Central memory CD8-positive, alpha-beta T cell (primary cell): ENCODE measurements around the gene KPTN.
A peak's percentile ranks its signal among the peaks of the same experiment; 100 is the strongest.

Experiments used
- ATAC-seq: fragments of 150-1000 bp; cut with Tn5 transposase; replicated peaks from 2 replicates; pipeline ENCODE4 v1.10.0; 2022; ENCODE audit warnings: mild to moderate bottlenecking, moderate FRiP score, moderate number of reproducible peaks; ENCODE audit not compliant: poor library complexity, severe bottlenecking; ENCODE audit errors: extremely low read depth
- DNase-seq, 2 donors: peaks; one replicate each; pipeline ENCODE4 v3.0.0; 2021; ENCODE audit warnings: low spot score in 2 of 2
- H3K27ac Mint-ChIP-seq: one replicate; pipeline ENCODE4 v1.8.0; 2022; ENCODE audit warnings: low read depth, mild to moderate bottlenecking, moderate library complexity, mixed read lengths
- H3K27me3 Mint-ChIP-seq: one replicate; pipeline ENCODE4 v1.8.0; 2022; ENCODE audit warnings: mixed read lengths
- H3K36me3 Mint-ChIP-seq: one replicate; pipeline ENCODE4 v1.8.0; 2022; ENCODE audit warnings: mild to moderate bottlenecking, moderate library complexity, mixed read lengths; ENCODE audit not compliant: insufficient read depth
- H3K4me1 Mint-ChIP-seq: one replicate; pipeline ENCODE4 v1.8.0; 2022; ENCODE audit warnings: mixed read lengths
- H3K4me3 Mint-ChIP-seq: one replicate; pipeline ENCODE4 v1.8.0; 2022; ENCODE audit warnings: mild to moderate bottlenecking, moderate library complexity, mixed read lengths
- H3K9me3 Mint-ChIP-seq: one replicate; pipeline ENCODE4 v1.8.0; 2022; ENCODE audit warnings: mixed read lengths

Gene KPTN

GRCh38 chr19:47430041-47430802 is 53.8 kb downstream of the KPTN start:
- Mint-ChIP-seq H3K36me3 (peaks cover 5% of the 10 kb centered on the region), H3K4me3 (peak overlapping the region; percentile 61), H3K4me1 (peaks cover 14% of the 10 kb centered on the region), H3K27me3 (peaks cover 32% of the 10 kb centered on the region), H3K9me3 (no peaks in the 10 kb centered on the region), H3K27ac (no peak overlapping the region)
- DNase-seq (no peak), ATAC-seq (no peak)

DNA sequence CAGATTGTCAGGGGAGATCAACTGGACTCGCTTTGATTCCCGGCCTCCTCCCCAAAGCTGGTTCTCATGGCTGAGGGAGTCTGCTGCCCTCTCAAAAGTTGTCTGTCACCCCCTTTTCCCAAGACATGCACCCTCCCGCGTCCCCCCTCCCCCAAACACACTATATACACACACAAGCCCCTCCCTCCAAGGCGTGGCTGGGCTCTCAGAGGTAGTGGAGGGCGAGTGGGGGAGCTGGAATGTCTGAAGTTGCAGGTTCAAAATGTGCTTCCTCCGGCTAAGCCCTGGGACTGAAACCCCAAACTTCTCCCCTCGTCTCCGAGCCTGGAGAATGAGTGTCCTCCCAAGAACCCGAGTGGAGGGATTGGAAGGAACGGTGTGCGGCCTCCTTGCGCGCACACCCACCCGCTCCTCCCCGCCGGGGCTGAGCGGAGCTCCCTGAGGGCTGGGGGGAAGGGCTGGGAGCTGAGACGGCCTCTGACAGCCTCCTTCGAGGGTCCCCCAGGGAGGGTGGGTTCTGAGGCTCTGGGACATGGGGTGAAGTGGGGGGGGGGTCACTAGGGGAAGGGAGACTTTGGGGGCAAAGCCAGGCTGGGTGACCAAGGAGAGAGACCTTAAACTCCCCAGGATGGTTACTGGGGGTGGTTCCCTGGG is 54.8 kb downstream of the KPTN start:
- Mint-ChIP-seq H3K9me3 (no peaks in the 10 kb centered on the region), H3K36me3 (peaks cover 5% of the 10 kb centered on the region), H3K4me1 (peaks cover 11% of the 10 kb centered on the region), H3K4me3 (peak overlapping the region; percentile 61), H3K27ac (no peak overlapping the region), H3K27me3 (peaks cover 39% of the 10 kb centered on the region)
- no peak for ATAC-seq
- no peak for DNase-seq

- Mint-ChIP-seq H3K4me3 (no peak overlapping the region), H3K4me1 (peaks cover 11% of the 10 kb centered on the region), H3K9me3 (no peaks in the 10 kb centered on the region), H3K36me3 (peaks cover 5% of the 10 kb centered on the region), H3K27me3 (peaks cover 48% of the 10 kb centered on the region), H3K27ac (no peak overlapping the region)
- ATAC-seq, result peak; percentile 77
- peak; percentile 55 to 73 for DNase-seq
Observed at GRCh38 chr19:47428177-47428894, 55.7 kb downstream of the KPTN start.

DNA sequence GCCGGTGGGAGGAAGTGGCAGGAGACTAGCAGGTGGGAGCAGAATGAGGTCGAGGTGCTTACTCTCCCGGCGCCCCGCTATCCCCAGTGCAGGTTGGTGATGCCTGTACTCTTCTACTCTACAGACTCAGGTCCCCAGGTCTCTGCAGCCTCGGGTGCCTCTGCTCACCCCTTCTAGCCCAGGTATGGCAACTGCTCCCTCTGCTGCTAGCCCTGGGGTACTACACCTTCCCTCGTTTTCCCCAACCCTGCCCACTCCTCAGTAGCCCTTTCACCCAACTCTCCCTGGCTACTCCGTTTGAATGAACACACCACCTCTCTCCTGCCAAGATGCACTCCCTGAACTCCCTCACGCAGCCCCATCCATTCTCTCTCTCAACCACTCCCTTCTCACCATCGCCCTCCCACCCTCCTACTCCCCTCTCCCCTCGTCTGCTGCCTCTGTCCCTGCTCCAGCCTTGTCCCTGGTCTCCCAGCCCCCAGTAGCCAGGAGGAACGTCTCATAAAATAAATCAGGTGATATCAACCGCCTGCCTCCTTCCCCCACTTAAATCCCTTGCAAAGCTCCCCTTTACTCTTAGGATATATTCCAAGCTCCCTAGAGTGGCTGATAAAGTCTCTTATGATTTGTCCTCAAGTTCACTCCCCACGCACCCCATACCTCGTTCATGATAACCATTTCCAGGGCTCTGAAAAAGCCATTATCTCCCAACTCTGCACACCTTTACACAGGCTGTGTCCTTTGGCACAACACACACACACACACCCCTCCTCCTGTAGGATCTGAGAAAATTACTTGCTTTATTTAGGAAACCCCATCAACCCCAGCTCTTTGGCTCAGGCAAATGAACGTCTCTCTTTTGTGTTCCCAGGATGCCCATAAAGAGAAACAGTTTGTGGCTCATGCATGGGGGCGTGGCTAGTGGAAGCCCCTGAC is 56.5 kb downstream of the KPTN start:
- peaks cover 15% of the 10 kb centered on the region for H3K4me1 Mint-ChIP-seq
- H3K9me3 Mint-ChIP-seq, result no peaks in the 10 kb centered on the region
- ATAC-seq, result no peak
- H3K27ac Mint-ChIP-seq, result no peak overlapping the region
- DNase-seq, result peak; percentile 46 to 62
- H3K27me3 Mint-ChIP-seq, result peaks cover 56% of the 10 kb centered on the region
- peak overlapping the region; percentile 7 for H3K4me3 Mint-ChIP-seq
- H3K36me3 Mint-ChIP-seq, result peaks cover 5% of the 10 kb centered on the region
